Measurements from ENCODE around the gene CMTM4. TPM values are rescaled to one million over a fixed set of nuclear protein-coding genes. Genes with fewer than 3 reads are reported as not detected.

CMTM4 gene
- total and polyA plus RNA-seq, 2 experiments from 2014 or later, result 14.1 to 77.0 TPM

GRCh38 chr16:66639091-66639885, 57.3 kb downstream of the CMTM4 start:
- peak overlapping the region; percentile 53 for H3K4me2 ChIP-seq

More at GRCh38 chr16:66639091-66639885, 57.3 kb downstream of the CMTM4 start:
- H3K36me3 ChIP-seq (ENCODE audit: insufficient read depth), result no peaks in the 10 kb centered on the region
- TF ChIP-seq ZNF462 (CRISPR knock-in tag; IDR thresholded peaks at IDR 0.05), result no peak
- TF ChIP-seq ETS1 (IDR thresholded peaks at IDR 0.05), result no peak
- no peak for TF ChIP-seq ZNF331 (CRISPR knock-in tag; IDR thresholded peaks at IDR 0.05; ENCODE audit: low read depth)
- no peak for TF ChIP-seq NANOG (IDR thresholded peaks at IDR 0.05; ENCODE audit: borderline replicate concordance)
- no peak for TF ChIP-seq EZH2phosphoT487 (IDR thresholded peaks at IDR 0.05; ENCODE audit: unreplicated experiment)
- TF ChIP-seq REST (IDR thresholded peaks at IDR 0.05; ENCODE audit: unreplicated experiment), result no peak
- no peak for TF ChIP-seq JUNB (IDR thresholded peaks at IDR 0.05; ENCODE audit: unreplicated experiment)
- no peak for TF ChIP-seq CREB1 (CRISPR knock-in tag; IDR thresholded peaks at IDR 0.05; ENCODE audit: low read depth)
- no peak for TF ChIP-seq CTCF (conservative IDR thresholded peaks at IDR 0.05; ENCODE audit: low read depth in 2 of 2)
- no peak for TF ChIP-seq STAT1 (IDR thresholded peaks at IDR 0.05; ENCODE audit: unreplicated experiment)
- no peak for TF ChIP-seq EZH2 (IDR thresholded peaks at IDR 0.05; ENCODE audit: low read depth, unreplicated experiment)
- peaks cover 17% of the 10 kb centered on the region for H4K20me1 ChIP-seq (replicated peaks; ENCODE audit: insufficient read depth)
- Mint-ChIP-seq H3K9me3 (no peaks in the 10 kb centered on the region), H3K27ac (peak overlapping the region; percentile 22; the same call in 1 of the 2 replicates), H3K4me1 (peaks cover 21% of the 10 kb centered on the region), H3K36me3 (ENCODE audit: low read depth) (peaks cover 6% of the 10 kb centered on the region; the same call in 2 of the 3 replicates), H3K4me3 (no peak overlapping the region; the same call in 2 of the 3 replicates), H3K27me3 (ENCODE audit: insufficient read depth, low read depth, poor library complexity) (peaks cover 4% of the 10 kb centered on the region)
- DNase-seq (ENCODE audit: low spot score) (no peak), ATAC-seq (no peak; the same call in 2 of the 3 replicates)
- H3K4me3 ChIP-seq, result 0 out of 2 replicates have a peak overlapping the region, but pooled peaks have one; percentile 0
- peak overlapping the region; percentile 78; the same call in 1 of the 2 replicates for H3K27ac ChIP-seq (ENCODE audit: low read depth)
- H3K27me3 ChIP-seq (ENCODE audit: insufficient read depth), result no peaks in the 10 kb centered on the region
- H3K9me2 ChIP-seq (ENCODE audit: insufficient read depth), result no peaks in the 10 kb centered on the region
- peaks cover 29% of the 10 kb centered on the region; the same call in 1 of the 2 replicates for H3K79me2 ChIP-seq (replicated peaks; ENCODE audit: insufficient read depth)
- H3F3A ChIP-seq (replicated peaks; ENCODE audit: low read depth), result no peaks in the 10 kb centered on the region
- H3K4me1 ChIP-seq (ENCODE audit: insufficient read depth), result peaks cover 18% of the 10 kb centered on the region
- H2AFZ ChIP-seq, result no peak overlapping the region

Measured in GM23338 (cell line).